ENCODE data around the gene DPP10.

- TF ChIP-seq YY1 (IDR thresholded peaks at IDR 0.05; ENCODE audit: insufficient read depth, insufficient read length) (no peak), ZNF274 (IDR thresholded peaks at IDR 0.05; ENCODE audit: low read depth, low read length) (no peak)
These were observed 310.7 kb downstream of the DPP10 start for GRCh38 chr2:114753145-114753544.

All from NT2/D1 (cell line).